Lung microvascular endothelial cell (primary cell): Measurements from ENCODE around the gene GADD45GIP1. TPM values are rescaled to one million over a fixed set of nuclear protein-coding genes. Genes with fewer than 3 reads are reported as not detected.
"Not testable (repeated sequence)": the region's sequence is repeated elsewhere in the genome, so short reads cannot be mapped to it uniquely, and the experiment has no call there.

Experiments used
- DNase-seq, 2 donors: peaks; one replicate each; pipeline versions ENCODE4 v3.0.0 to v3.0.0-alpha.2; 2010; ENCODE audit warnings: low read depth in 2 of 2
- total RNA-seq: library from RNA; depleted of rRNA; stranded (reverse); fragments of >200 nt; gene quantifications from 2 replicates; pipeline ENCODE4 v1.2.1, GENCODE V29; 2014

GADD45GIP1 gene
- total RNA-seq, 1 donor from 2014 or later: 18.5 TPM

DNA sequence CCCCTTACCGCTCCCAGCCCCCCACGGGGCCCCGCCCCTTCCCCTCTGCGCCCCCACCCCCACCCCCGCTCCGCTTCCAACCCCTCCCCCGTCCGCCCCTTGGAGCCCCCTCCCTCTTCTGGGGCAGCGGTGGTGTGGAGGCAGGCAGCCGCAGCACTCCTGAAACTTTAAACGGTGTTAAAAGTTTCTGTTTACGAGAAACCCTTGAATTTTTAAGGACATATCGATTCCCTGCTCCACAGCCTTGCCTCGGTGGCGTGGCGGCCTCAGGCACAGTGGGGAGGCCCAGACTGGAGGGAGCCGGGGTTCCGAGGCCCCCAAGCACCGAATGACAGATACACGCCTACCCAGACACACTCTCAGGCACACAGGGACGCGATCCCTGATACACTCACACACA lies 33.4 kb upstream of the GADD45GIP1 start:
- DNase-seq: no peak

- no peak for DNase-seq
Measured at GRCh38 chr19:12987781-12988180, 30.8 kb upstream of the GADD45GIP1 start.

- DNase-seq: no peak
Measured at GRCh38 chr19:12987190-12987589, 30.2 kb upstream of the GADD45GIP1 start.

DNA sequence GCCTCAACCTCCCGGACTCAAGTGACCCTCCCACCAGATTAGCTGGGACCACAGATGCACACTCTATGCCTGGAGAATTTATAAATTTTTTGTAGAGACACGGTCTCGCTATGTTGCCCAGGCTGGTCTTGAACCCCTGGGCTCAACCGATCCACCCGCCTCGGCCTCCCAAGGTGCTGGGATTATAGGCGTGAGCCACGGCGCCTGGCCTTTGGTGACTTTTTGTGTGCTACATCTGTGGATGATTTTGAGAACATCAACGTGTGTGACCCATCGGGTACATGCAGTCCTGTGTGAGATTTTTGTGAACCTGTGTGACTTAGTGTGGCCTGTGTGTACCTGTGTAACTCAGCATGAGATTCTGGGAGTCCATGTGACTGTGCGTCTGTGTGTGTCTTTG lies 29.7 kb upstream of the GADD45GIP1 start:
- no peak for DNase-seq

GRCh38 chr19:12985049-12985776 lies 28.2 kb upstream of the GADD45GIP1 start:
- DNase-seq: peak in 1 of 2 donors; percentile 53

DNA sequence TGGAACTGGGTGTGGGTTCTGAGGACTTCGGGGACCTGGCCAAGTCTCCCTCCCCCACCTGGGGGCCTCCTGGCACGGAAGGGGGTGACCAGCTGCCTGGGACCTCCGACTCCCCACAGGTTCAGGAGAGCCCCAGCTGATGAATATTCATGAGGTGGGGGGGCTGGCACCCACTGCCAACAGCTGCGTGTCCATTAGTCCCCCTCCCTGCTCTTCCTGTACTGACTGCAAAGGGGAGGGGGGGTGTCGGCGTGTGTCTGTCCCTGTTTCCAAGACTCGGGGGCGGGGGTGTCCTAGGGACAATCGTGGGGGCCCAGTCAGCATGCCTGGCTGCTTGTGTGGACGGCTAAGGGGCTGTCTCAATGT lies 27.6 kb upstream of the GADD45GIP1 start:
- no peak for DNase-seq

DNA sequence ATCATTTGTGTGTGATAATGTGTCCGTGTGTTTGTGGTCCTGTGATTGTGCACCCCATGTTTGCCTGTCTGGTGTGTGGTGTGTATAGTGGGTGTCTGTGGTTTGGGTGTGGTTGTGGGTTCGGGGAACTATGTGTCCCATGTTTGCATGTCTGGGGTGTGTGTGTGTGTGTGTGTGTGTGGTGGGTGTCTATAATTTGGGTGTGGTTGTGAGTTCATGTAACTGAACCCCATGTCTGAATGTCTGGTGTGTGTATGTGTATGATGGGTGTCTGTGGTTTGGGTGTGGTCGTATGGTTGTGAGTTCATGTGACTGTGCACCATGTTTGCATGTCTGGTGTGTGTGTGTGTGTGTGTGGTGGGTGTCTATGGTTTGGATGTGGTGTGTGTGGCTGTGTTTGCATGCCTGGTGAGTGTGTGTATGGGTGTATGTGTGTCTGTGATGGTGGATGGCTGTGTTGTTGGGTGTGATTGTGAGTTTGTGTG lies 27.2 kb upstream of the GADD45GIP1 start:
- no peak for DNase-seq

GRCh38 chr19:12983542-12984142 lies 26.6 kb upstream of the GADD45GIP1 start:
- DNase-seq: peak; percentile 84 to 90

- no peak for DNase-seq
Measured at GRCh38 chr19:12983091-12983490, 26.1 kb upstream of the GADD45GIP1 start.

- no peak for DNase-seq
Measured at GRCh38 chr19:12982648-12983047, 25.6 kb upstream of the GADD45GIP1 start.

GRCh38 chr19:12979974-12980373 lies 23.0 kb upstream of the GADD45GIP1 start:
- DNase-seq: no peak

- DNase-seq: not testable (repeated sequence)
Measured at GRCh38 chr19:12976109-12976508, 19.1 kb upstream of the GADD45GIP1 start.

GRCh38 chr19:12975221-12975741 lies 18.3 kb upstream of the GADD45GIP1 start:
- no peak for DNase-seq

DNA sequence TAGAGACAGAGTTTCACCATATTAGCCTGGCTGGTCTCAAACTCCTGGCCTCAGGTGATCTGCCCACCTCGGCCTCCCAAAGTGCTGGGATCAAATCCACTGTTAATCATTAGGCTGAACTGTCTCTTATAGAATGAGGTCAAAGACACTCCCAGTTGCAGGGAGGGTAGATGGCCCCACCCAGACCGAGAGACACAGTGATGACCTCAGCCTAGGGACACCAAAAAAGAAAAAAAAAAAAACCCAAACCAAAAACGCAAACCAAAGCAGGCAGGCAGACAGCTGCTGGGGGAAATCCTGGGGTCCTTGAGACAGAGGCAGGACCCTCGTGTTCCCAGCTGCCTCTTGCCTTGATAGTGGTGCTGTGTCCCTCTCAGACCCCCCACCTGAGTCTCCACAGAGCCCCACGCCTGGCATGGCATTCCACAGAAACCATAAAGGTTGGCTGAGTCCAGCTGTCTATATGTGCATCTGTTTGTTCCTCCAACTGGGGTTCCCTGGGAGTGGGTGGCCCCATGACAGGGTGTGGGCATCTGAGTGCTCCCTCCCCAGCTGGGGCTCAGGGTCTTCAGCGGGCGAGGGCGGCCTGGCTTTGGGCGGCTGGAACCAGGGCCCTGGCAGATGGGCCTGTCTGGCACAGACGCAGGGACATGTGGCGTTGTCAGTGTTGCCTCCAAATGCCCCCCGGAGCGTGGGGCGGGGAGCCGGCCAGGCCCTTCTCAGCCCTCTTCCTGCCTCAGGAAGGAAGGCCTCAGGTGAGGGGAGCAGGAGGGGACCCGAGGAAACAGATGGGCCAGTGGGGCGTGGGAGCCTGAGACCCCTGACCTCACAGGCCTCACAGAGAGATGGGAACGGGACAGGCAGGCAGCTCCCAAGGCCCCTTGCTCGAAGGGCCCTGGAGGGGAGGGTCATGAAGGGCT lies 17.5 kb upstream of the GADD45GIP1 start:
- DNase-seq: peak in 1 of 2 donors; percentile 97

GRCh38 chr19:12973236-12973635 lies 16.2 kb upstream of the GADD45GIP1 start:
- no peak for DNase-seq

- no peak for DNase-seq
Measured at GRCh38 chr19:12970070-12970820, 13.2 kb upstream of the GADD45GIP1 start.

DNA sequence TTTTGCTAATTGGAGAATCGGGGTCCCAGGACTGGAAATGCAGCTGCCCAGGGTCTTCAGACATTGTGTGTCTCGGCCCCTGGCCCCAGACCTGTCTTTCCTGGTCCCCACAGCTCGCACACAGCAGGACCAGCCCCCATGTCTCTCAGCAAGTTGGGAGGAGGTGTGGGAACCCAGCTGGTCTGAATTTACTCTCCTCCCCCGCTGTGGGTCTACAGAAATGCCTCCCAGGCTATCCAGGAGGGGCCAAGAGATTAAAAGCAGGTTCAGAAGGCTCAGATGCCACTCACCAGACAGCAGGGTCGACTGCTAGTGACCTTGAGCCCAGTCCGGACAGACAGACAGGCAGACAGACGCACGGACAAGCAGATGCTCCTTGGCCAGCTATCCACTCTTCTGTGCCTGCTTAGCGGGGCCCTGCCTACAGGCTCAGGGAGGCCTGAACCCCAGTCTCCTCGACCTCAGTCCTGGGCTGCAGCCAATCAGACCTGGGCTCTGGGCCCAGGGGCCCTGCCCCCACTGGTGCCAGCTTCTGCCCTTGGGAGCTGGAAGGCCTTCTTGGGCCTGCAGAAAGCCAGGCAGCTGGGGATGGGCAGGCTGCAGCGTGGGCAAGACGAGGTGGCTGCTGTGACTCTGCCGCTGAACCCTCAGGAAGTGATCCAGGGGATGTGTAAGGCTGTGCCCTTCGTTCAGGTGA lies 12.4 kb upstream of the GADD45GIP1 start, which contains the start of gene DAND5:
TSS of gene DAND5 (plus strand) at position 285 of the 697 bp plus-strand sequence. CDS start at position 370, 85 bp downstream.
- DNase-seq: no peak

DNA sequence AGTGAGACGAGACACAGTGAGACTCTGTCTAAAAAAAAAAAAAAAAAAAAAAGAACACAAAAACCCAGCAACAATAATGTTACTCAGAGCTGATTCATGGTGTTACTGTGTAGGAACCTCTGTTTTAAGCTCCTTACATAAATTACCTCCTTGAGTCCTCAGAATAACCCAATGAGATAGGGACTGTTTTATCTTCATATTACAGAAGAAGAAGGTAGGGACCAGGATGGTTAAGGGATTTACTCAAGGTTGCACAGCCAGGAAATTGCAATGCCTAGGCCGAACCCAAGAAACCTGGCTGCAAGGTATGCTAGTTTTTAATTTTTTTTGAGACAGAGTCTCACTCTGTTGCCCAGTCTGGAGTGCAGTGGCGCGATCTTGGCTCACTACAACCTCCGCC lies 10.9 kb upstream of the GADD45GIP1 start:
- no peak for DNase-seq

DNA sequence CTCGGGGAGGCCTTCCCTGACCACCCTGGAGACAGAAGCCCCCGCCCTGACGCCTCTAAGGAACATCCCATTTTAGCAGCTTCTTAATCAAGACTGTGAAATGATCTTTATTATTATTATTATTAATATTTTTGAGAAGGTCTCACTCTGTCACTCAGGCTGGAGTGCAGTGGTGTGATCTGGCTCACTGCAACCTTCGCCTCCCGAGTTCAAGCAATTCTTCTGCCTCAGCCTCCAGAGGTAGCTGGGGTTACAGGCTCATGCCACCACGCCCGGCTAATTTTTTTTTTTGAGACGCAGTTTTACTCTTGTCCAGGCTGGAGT lies 8.8 kb upstream of the GADD45GIP1 start:
- no peak for DNase-seq

GRCh38 chr19:12965017-12965811 lies 8.2 kb upstream of the GADD45GIP1 start:
- DNase-seq: peak; percentile 75 to 89
